WERI-Rb-1 (cell line): ENCODE results near the gene ANTXR2.
"Not testable (repeated sequence)": the region's sequence is repeated elsewhere in the genome, so short reads cannot be mapped to it uniquely, and the experiment has no call there.

Experiments
- DNase-seq: peaks from one replicate; pipeline ENCODE4 v3.0.0-alpha.2; 2020
- H3K27ac ChIP-seq: fragments of 250-450 bp; sonication (Bioruptor Pico); 2 replicates; pipeline ENCODE4 v1.5.1; 2020; ENCODE audit warnings: mild to moderate bottlenecking, moderate library complexity
- H3K27me3 ChIP-seq: fragments of 250-450 bp; sonication (Bioruptor Pico); 2 replicates; pipeline ENCODE4 v1.5.1; 2021; ENCODE audit warnings: mild to moderate bottlenecking, low read depth, moderate library complexity; ENCODE audit not compliant: insufficient read depth, severe bottlenecking
- H3K36me3 ChIP-seq: fragments of 250-450 bp; sonication (Bioruptor Pico); 2 replicates; pipeline ENCODE4 v1.5.1; 2020; ENCODE audit warnings: mild to moderate bottlenecking, moderate library complexity
- H3K4me3 ChIP-seq: 2 replicates; pipeline ENCODE4 v1.5.1; 2011; ENCODE audit warnings: low read depth, mild to moderate bottlenecking, control low read depth, low read length
- H3K9me3 ChIP-seq: fragments of 250-450 bp; sonication (Bioruptor Pico); 2 replicates; pipeline ENCODE4 v1.5.1; 2021; ENCODE audit warnings: mild to moderate bottlenecking, moderate library complexity; ENCODE audit not compliant: severe bottlenecking
- TF ChIP-seq, protein P1 (sequence below): IDR thresholded peaks from 2 replicates; pipeline ENCODE4 v1.5.1; 2011; ENCODE audit warnings: low read depth, mild to moderate bottlenecking, control low read depth, inconsistent platforms, low read length

ANTXR2 gene

DNA sequence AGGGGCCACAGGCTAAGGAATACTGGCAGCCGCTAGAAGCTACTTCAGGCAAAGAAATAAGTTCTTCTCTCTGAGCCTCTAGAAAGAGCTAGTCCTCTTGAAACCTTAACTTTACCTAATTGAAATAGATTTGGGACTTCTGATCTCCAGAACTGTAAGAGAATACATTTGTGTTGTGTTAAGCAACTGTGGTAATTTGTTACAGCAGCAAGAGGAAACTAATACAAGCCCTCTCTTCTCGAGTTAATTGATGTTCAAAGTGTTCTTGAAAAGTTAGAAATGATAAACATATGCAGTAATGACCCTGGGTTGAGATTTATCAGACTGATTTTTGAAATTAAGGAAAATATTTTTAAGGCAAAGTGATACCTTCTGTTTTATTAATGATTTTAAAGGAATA, 172.8 kb downstream of the ANTXR2 start:
- Histone ChIP-seq H3K27ac (no peak overlapping the region), H3K27me3 (no peaks in the 10 kb centered on the region), H3K9me3 (no peaks in the 10 kb centered on the region), H3K4me3 (no peak overlapping the region), H3K36me3 (peaks cover 5% of the 10 kb centered on the region)
- TF ChIP-seq, protein P1, sequence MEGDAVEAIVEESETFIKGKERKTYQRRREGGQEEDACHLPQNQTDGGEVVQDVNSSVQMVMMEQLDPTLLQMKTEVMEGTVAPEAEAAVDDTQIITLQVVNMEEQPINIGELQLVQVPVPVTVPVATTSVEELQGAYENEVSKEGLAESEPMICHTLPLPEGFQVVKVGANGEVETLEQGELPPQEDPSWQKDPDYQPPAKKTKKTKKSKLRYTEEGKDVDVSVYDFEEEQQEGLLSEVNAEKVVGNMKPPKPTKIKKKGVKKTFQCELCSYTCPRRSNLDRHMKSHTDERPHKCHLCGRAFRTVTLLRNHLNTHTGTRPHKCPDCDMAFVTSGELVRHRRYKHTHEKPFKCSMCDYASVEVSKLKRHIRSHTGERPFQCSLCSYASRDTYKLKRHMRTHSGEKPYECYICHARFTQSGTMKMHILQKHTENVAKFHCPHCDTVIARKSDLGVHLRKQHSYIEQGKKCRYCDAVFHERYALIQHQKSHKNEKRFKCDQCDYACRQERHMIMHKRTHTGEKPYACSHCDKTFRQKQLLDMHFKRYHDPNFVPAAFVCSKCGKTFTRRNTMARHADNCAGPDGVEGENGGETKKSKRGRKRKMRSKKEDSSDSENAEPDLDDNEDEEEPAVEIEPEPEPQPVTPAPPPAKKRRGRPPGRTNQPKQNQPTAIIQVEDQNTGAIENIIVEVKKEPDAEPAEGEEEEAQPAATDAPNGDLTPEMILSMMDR = no peak
- DNase-seq = no peak

DNA sequence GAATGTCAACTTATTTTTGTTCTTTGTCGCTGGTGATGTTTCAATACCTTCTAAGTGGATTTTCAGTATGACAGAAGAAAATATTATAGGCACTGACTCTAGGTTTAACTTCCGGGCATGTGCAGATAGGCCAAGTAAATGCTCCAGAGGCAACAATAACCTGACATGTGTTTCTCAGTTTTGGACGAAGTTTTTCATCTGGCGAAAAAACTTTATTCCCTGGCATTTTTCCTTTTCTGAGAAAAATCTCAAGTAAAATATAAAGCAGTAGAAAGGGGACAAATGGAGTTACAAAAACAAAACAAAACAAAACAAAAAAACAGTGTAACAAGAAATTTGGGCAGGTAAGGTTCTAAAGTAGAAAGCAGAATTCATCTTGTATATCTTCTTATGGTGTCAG, 173.5 kb downstream of the ANTXR2 start:
- 0 out of 2 replicates have a peak, but pooled peaks cover 3% of the 10 kb centered on the region for H3K36me3 ChIP-seq
- H3K27ac ChIP-seq = no peak overlapping the region
- no peak overlapping the region for H3K4me3 ChIP-seq
- TF ChIP-seq, protein P1 = no peak
- DNase-seq = no peak
- H3K9me3 ChIP-seq = no peaks in the 10 kb centered on the region
- no peaks in the 10 kb centered on the region for H3K27me3 ChIP-seq

GRCh38 chr4:79898055-79898454, 175.0 kb downstream of the ANTXR2 start:
- H3K4me3 ChIP-seq = no peak overlapping the region
- H3K36me3 ChIP-seq = 0 out of 2 replicates have a peak, but pooled peaks cover 3% of the 10 kb centered on the region
- no peak overlapping the region for H3K27ac ChIP-seq
- no peaks in the 10 kb centered on the region for H3K27me3 ChIP-seq
- no peaks in the 10 kb centered on the region for H3K9me3 ChIP-seq
- TF ChIP-seq, protein P1 = no peak
- no peak for DNase-seq

DNA sequence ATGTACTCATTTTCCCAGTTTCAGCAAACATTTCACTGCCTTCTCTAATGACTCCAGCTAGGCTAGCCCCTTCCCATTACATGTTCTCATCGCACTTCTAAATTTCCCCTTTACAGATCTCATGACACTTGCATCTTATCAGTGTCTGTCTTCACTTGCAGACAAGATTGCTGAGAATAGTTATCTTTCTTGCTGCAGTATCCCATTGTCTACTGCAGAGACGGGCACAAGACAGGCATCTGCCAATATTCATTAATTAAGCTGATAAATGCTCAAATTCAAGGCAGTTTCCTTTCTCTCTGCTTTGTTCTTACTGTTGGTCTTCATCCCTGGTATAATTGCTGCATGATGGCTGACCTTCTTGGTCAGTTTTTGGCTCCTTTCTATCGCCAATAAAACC, 175.9 kb downstream of the ANTXR2 start:
- Histone ChIP-seq H3K27me3 (no peaks in the 10 kb centered on the region), H3K4me3 (no peak overlapping the region), H3K36me3 (0 out of 2 replicates have a peak, but pooled peaks cover 3% of the 10 kb centered on the region), H3K27ac (no peak overlapping the region), H3K9me3 (no peaks in the 10 kb centered on the region)
- TF ChIP-seq, protein P1 = no peak
- DNase-seq = no peak

DNA sequence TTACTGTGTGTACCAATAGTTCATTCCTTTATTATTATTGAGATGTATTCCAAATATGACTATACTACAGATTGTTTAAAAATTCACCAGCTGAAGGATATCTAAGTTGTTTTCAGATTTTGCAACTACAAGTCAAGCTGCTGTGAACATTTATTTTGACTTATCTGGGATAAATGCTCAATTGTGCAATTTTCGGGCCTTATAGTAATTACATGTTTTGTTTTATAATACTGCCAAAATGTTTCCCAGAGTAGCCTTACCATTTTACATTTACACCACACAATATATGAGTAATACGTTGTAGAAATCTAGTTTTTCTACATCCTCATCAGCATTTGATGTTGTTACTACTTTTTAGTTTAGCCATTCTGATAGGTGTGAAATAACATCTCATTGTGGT, 179.6 kb downstream of the ANTXR2 start:
- TF ChIP-seq, protein P1 = no peak
- no peaks in the 10 kb centered on the region for H3K36me3 ChIP-seq

GRCh38 chr4:79889026-79889425, 184.0 kb downstream of the ANTXR2 start:
- not testable (repeated sequence) for H3K27me3 ChIP-seq, H3K36me3 ChIP-seq

More for the DNA sequence above, 179.6 kb downstream of the ANTXR2 start:
- Histone ChIP-seq H3K27me3 (no peaks in the 10 kb centered on the region), H3K4me3 (no peak overlapping the region), H3K27ac (no peak overlapping the region), H3K9me3 (no peaks in the 10 kb centered on the region)
- DNase-seq = no peak

More at GRCh38 chr4:79889026-79889425, 184.0 kb downstream of the ANTXR2 start:
- H3K27ac ChIP-seq, H3K4me3 ChIP-seq, DNase-seq, H3K9me3 ChIP-seq: not testable (repeated sequence)
